OCI-LY3 (cell line): ENCODE measurements around the gene ID1.

Experiments used
- CTCF ChIP-seq: fragments of 200-600, 300-600 bp; sonication (generic); IDR thresholded peaks from 2 replicates; pipeline ENCODE4 v1.5.1; 2014; ENCODE audit warnings: antibody characterized with exemption, low read length, low read depth
- EZH2phosphoT487 ChIP-seq: fragments of 200-600 bp; shearing (Covaris generic); IDR thresholded peaks from 2 replicates; pipeline ENCODE4 v1.6.1; 2018; ENCODE audit warnings: antibody characterized with exemption, mixed run types, low read depth

- no peak for TF ChIP-seq CTCF
- no peak for TF ChIP-seq EZH2phosphoT487
Observed at GRCh38 chr20:31640259-31640658, 35.2 kb downstream of the ID1 start.
